ENCODE results near the gene LDB1.

Gene LDB1

DNA sequence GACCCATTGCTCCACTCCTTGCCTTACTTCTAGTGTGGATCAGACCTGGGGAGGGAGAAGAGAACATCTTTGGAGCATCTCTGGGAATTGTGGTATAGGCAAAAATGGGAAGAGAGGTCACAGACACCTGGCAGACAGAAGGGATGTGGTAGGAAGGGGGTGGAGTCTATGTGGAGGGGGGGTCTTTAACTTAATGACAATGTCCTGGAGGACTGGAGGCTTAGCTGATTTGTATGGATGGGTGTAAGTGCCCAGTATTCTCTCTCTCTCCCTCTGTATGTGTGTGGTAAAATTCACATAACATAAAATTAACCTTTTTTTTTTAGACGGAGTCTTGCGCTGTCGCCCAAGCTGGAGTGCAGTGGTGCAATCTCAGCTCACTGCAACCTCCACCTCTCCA, 3.1 kb upstream of the LDB1 start:
- H3K9me3 ChIP-seq, result no peaks in the 10 kb centered on the region
- no peaks in the 10 kb centered on the region for H3K36me3 ChIP-seq (replicated peaks)
- no peaks in the 10 kb centered on the region for H3K27me3 ChIP-seq (ENCODE audit: low read depth)
- no peak overlapping the region for H3K4me3 ChIP-seq
- H3K4me1 ChIP-seq, result peaks cover 15% of the 10 kb centered on the region
- DNase-seq (ENCODE audit: low spot score in 2 of 2), result no peak
- in situ Hi-C loops (cut with MboI; ENCODE audit: low sequenced_read_pairs), result no loop called here

DNA sequence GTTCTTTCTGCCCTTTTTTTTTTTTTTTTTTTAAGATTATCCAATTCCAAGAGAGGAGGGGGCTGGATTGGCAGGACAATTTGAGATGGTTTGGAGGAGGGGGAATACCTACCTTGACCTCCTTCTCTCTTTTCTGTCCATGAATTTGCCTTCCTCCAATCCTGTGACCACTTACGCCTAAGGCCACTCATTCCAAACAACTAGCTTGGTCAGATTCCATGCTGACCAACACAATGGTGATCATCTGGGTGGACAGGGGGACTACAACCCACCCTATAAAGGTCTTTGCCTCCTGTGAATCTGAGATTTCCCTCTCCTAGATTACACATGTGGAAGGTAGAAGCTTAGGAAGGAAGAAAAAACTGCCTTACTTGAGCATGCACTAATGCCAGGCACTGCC, 2.3 kb upstream of the LDB1 start:
- Histone ChIP-seq H3K36me3 (replicated peaks) (no peaks in the 10 kb centered on the region), H3K4me1 (peaks cover 23% of the 10 kb centered on the region), H3K4me3 (no peak overlapping the region), H3K27me3 (ENCODE audit: low read depth) (no peaks in the 10 kb centered on the region), H3K9me3 (no peaks in the 10 kb centered on the region)
- in situ Hi-C loops (cut with MboI; ENCODE audit: low sequenced_read_pairs), result no loop called here
- DNase-seq (ENCODE audit: low spot score in 2 of 2), result no peak

DNA sequence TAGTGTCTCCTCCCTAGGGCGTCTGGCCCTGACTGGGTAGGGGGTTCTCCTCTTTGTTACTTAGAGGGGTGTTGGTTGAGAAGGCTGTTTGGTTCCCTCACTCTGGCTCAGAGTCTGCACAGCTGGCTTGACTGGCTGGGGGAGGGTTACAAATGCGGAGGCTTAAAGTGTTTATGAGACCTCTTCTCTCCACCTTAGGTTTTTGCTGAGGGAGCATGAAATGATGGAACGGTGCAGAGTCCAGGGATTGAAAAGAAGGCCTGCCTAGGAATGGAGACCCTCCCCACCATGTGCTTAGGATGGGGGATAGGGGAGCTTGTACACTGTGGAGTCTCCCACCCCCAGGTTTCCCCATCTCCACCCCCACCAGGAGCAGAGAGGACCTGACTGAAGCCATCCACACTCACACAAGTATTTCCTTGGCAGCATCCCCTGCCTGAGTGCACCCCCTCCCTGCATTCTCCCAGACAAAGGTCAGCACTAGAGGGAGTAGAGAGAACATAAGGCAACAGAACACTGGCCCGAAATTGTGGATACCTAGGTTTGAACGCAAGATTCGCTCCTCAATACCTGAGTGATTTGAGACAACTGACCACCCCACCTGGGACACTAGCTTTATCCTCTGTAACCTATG, 1.7 kb upstream of the LDB1 start:
- in situ Hi-C loops (cut with MboI; ENCODE audit: low sequenced_read_pairs), result no loop called here
- Histone ChIP-seq H3K4me1 (peaks cover 28% of the 10 kb centered on the region), H3K27me3 (ENCODE audit: low read depth) (no peaks in the 10 kb centered on the region), H3K36me3 (replicated peaks) (no peaks in the 10 kb centered on the region), H3K9me3 (no peaks in the 10 kb centered on the region), H3K4me3 (no peak overlapping the region)
- no peak for DNase-seq (ENCODE audit: low spot score in 2 of 2)

DNA sequence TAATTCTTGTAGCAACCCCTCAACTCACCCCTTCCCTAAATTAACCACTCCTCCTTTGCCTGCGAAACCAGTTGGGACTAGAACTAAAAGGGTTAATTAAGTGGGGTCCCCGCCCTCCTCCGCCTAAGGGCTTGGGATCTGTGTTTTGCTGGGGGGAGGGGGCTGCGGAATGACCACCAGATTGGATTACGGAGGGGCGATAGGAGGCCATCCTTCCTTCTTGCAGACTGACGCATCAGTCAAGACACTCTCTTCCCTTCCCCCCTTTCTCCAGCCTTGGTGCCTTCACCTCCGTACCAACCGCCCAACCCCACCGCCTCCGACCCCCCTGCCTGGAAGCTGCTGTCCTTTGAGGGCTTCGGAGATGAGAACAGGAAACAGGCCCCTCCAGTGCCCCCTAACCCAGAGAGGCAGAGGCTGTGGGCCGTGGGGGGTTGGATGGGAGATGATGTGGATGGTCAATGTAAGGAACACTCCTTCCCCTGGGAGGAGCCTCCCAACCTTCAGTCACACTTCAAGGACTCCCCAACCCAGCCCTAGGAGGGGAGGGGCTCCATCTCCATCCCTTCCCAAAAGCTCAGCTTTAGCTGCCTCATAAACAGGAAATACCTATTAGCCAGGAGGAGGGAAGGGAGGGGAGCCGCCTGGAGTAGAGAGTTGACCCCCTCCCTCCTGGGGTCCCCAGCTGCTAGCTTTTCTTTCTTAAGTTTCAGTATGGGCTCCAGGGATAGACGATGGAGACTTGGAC, 997 bp upstream of the LDB1 start:
- no peaks in the 10 kb centered on the region for H3K9me3 ChIP-seq
- H3K4me1 ChIP-seq, result peaks cover 30% of the 10 kb centered on the region
- DNase-seq (ENCODE audit: low spot score in 2 of 2), result peak in 1 of 2 experiments; percentile 49
- H3K27me3 ChIP-seq (ENCODE audit: low read depth), result no peaks in the 10 kb centered on the region
- no peaks in the 10 kb centered on the region for H3K36me3 ChIP-seq (replicated peaks)
- in situ Hi-C loops (cut with MboI; ENCODE audit: low sequenced_read_pairs), result no loop called here
- peak overlapping the region; percentile 62 for H3K4me3 ChIP-seq

DNA sequence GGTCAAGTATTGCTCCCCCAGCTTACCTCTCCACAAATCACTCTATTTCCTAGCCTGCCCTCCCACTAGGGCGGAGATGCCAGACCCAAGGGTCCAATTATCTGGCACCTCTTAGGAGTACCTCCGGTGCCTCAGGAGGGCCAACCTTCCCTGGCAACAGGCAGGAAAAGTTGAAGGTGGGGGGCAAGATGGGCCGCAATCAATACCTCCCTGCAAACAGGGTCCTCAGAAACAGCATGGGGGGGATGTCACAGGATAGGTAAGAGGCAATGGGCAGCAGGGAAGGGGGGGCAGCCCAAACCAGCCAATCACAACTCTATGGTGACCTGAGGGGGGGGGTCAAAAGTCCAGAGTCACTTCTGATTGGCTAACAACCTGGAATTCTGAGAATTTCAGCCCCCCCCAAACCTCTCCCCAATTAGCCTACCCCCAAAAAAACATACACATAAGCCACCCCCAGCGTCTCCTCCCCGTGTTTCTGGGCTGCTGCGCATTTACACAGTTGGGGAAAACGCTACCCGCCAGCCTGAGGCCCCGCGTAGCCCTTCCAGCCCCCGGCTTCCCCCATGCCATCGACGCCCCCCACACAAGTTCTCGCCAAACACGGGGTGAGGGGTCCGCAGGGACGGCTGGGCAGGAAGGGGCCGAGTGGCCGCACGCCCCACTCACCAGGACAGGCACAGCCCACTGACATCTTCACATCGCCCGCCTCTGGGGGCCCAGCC, 589 bp downstream of the LDB1 start:
- H3K4me1 ChIP-seq, result peaks cover 41% of the 10 kb centered on the region
- peak; percentile 55 to 67 for DNase-seq (ENCODE audit: low spot score in 2 of 2)
- H3K36me3 ChIP-seq (replicated peaks), result no peaks in the 10 kb centered on the region
- no peaks in the 10 kb centered on the region for H3K27me3 ChIP-seq (ENCODE audit: low read depth)
- in situ Hi-C loops (cut with MboI; ENCODE audit: low sequenced_read_pairs), result no loop called here
- peak overlapping the region; percentile 62 for H3K4me3 ChIP-seq
- H3K9me3 ChIP-seq, result no peaks in the 10 kb centered on the region

DNA sequence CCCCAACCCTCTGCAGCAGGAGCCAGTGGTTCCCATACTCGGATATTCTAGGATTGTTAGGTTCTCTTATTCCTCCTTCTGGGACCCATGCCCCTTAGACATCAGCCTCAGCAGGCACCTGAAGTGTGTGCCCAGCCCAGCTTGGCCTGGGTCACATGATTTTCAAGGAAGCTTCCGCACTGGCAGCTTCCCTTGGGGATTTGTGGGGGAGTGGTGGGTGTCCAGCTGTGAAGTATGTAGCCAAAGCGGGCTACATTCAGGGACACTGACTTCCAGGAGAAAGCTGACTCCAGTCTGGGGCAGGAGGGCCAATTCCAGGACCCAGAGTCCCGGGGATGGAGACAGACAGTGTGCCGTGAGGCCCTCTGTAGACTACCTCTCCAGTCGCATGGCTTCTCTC, 1.3 kb downstream of the LDB1 start:
- peak overlapping the region; percentile 62 for H3K4me3 ChIP-seq
- peak in 1 of 2 experiments; percentile 71 for DNase-seq (ENCODE audit: low spot score in 2 of 2)
- in situ Hi-C loops (cut with MboI; ENCODE audit: low sequenced_read_pairs), result no loop called here
- H3K36me3 ChIP-seq (replicated peaks), result no peaks in the 10 kb centered on the region
- peaks cover 41% of the 10 kb centered on the region for H3K4me1 ChIP-seq
- H3K9me3 ChIP-seq, result no peaks in the 10 kb centered on the region
- H3K27me3 ChIP-seq (ENCODE audit: low read depth), result no peaks in the 10 kb centered on the region

DNA sequence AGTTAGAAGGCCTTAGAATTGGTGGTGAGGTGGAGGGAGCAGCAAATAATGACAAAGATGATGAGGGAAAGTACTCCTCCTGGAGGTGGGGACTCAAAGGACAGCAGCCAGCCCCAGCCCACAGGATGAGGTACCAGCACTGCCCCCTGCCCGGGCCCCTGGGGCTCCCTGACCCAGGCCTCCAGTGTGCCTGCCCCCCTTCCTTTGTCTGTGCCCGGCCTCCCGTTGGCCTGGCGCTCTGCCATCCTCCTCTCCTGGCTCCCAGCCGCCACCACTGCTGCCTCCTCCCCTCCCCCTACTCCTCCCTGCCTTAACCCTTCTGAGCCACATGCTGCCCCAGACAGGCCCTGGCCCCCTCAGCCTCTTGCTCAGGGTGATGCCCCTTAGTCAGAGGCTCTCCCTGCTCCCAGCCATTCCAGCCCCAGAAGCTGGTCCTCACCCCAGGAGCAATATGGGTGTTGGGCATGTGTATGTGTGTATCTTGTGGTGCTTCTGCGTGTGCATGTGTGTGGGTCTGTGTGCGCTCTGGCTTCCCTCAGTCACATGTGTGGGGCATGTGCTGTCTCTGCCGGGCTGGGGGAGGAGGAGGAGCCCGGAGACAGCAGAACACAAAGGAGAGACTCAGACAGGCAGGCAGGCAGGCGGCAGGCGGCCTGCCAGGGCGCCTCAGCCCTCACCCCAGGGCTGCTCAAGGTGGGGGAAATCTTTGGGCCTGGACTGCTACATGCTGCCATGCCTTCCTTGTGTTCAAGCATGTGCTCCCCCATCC, 2.6 kb downstream of the LDB1 start:
- no peaks in the 10 kb centered on the region for H3K27me3 ChIP-seq (ENCODE audit: low read depth)
- no peaks in the 10 kb centered on the region for H3K36me3 ChIP-seq (replicated peaks)
- no peaks in the 10 kb centered on the region for H3K9me3 ChIP-seq
- in situ Hi-C loops (cut with MboI; ENCODE audit: low sequenced_read_pairs), result no loop called here
- H3K4me1 ChIP-seq, result peaks cover 53% of the 10 kb centered on the region
- peak; percentile 51 to 84 for DNase-seq (ENCODE audit: low spot score in 2 of 2)
- H3K4me3 ChIP-seq, result peak overlapping the region; percentile 13; the same call in 1 of the 2 replicates

DNA sequence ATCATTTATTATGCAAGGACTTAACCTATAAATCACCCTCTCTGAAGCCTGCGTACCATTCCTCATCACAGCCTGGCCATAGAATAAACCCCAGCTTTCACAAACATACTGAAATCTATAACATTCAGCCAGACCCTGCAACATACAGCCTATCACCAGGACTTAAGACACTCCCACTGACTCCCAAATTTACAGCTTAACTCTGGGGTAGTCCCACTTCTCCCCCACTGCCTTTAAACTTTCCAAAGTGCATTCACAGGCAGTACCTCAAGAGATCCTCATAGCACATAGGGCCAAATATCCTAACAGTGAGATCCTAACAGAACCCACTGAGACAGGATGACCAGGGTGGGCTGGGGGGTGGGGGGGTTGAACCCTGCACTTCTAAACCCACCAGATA, 3.5 kb downstream of the LDB1 start:
- no peaks in the 10 kb centered on the region for H3K27me3 ChIP-seq (ENCODE audit: low read depth)
- in situ Hi-C loops (cut with MboI; ENCODE audit: low sequenced_read_pairs), result no loop called here
- no peak overlapping the region for H3K4me3 ChIP-seq
- H3K4me1 ChIP-seq, result peaks cover 53% of the 10 kb centered on the region
- peaks cover 1% of the 10 kb centered on the region for H3K36me3 ChIP-seq (replicated peaks)
- DNase-seq (ENCODE audit: low spot score in 2 of 2), result no peak
- H3K9me3 ChIP-seq, result no peaks in the 10 kb centered on the region

DNA sequence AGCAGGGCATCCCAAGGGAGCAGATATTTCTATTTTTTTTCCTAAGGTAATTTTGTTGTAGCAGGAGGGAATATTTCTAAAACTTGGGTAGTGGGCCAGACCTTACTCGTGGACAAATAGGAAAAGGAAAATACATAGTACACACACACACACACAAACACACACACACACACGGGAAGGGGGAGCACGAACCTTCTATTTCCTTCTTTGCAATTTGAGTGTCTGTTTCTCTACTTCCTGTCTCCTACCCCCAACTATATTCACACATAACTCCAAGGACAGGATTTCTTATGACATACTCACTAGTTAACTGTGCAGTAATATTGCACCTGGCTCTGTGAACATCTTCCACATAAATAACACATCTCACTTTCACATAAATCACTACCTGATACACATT, 4.4 kb downstream of the LDB1 start:
- Histone ChIP-seq H3K27me3 (ENCODE audit: low read depth) (no peaks in the 10 kb centered on the region), H3K9me3 (no peaks in the 10 kb centered on the region), H3K36me3 (replicated peaks) (peaks cover 10% of the 10 kb centered on the region), H3K4me3 (no peak overlapping the region), H3K4me1 (peaks cover 46% of the 10 kb centered on the region)
- no peak for DNase-seq (ENCODE audit: low spot score in 2 of 2)
- in situ Hi-C loops (cut with MboI; ENCODE audit: low sequenced_read_pairs), result no loop called here

DNA sequence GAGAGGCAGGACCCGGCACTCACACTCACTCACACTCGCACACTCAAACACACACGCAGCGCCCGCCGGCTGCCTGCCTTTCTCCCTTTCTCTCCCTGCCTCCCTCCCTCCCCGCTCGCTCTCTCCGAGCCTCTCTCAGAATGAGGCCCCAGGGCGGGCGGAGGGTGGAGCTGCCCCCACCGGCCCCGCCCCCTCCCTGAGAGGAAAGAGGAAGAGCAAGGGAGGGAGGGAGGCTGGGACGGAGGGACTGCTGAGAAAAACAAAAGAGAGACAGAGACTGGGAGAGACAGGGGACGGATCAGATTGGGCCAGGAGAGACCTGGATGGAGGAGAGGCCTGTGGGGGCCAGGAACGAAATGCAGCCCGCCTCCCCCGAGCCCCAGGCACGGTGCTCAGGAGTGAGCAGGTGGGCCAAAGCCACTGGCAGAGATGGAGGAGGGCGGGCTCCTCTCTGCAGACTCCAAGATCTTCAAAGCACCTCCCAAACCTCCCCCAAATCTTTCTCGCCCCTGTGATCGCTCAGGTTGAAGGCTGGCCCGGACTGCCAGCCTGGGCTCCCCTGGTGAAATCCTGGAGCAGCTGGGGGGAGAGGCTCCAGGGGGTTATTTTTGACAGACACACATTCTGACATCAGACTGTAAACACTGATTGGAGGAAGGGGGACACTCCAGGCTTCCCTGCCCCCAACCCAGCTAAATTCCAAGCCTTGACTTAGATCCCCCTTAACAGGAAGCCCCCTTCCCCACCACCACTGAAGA, 5.1 kb downstream of the LDB1 start:
- Histone ChIP-seq H3K36me3 (replicated peaks) (peaks cover 18% of the 10 kb centered on the region), H3K27me3 (ENCODE audit: low read depth) (no peaks in the 10 kb centered on the region), H3K4me1 (peaks cover 46% of the 10 kb centered on the region), H3K4me3 (peak overlapping the region; percentile 65), H3K9me3 (no peaks in the 10 kb centered on the region)
- in situ Hi-C loops (cut with MboI; ENCODE audit: low sequenced_read_pairs), result no loop called here
- peak; percentile 91 to 96 for DNase-seq (ENCODE audit: low spot score in 2 of 2)

DNA sequence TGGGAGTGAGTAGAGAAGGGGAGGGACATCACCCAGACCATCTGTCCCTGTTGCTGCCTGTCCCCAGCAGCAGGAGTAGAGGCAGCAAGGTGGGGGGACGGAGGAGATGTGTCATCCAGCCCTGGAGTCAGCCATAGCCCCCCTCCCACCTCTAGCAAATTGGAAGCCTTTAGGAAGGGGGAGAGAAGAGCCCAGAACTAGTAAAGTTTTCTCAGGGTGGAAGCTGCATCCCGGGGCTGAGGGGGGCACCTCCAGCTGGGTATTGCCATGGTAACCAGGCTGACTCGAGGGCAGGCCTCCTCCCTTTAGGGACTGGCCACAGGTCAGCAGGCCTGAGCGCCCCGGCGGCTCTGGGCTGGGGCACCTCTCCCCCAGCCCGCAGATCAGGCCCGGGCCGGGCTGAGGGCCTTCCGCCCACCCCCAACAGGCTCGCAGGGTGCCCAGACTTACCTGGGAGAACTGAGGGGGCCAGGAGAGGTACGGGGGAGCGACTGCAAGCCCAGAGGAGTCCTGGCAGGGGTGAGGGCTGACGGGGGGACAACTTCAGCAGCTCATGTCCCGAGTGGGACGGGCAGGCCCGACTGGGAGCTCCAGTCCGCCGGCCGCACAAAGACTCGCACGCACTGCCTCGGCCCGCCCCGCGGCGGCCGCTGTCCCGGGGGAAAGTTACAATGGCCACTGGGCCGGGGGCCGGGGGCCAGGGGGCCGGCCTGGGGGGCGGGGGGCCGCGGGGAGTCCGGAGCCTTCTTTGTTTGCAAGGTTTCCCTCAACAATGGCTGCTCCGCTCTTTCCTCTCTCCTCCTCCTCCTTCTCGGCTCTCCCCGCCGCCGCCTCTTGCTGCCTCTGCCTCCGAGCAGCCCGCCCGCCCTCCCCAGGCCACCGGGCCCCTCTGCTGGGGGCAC, 6.0 kb downstream of the LDB1 start:
- in situ Hi-C loops (cut with MboI; ENCODE audit: low sequenced_read_pairs), result no loop called here
- no peaks in the 10 kb centered on the region for H3K9me3 ChIP-seq
- peak overlapping the region; percentile 65 for H3K4me3 ChIP-seq
- peaks cover 46% of the 10 kb centered on the region for H3K4me1 ChIP-seq
- H3K36me3 ChIP-seq (replicated peaks), result peaks cover 26% of the 10 kb centered on the region
- DNase-seq (ENCODE audit: low spot score in 2 of 2), result peak in 1 of 2 experiments; percentile 27
- no peaks in the 10 kb centered on the region for H3K27me3 ChIP-seq (ENCODE audit: low read depth)

DNA sequence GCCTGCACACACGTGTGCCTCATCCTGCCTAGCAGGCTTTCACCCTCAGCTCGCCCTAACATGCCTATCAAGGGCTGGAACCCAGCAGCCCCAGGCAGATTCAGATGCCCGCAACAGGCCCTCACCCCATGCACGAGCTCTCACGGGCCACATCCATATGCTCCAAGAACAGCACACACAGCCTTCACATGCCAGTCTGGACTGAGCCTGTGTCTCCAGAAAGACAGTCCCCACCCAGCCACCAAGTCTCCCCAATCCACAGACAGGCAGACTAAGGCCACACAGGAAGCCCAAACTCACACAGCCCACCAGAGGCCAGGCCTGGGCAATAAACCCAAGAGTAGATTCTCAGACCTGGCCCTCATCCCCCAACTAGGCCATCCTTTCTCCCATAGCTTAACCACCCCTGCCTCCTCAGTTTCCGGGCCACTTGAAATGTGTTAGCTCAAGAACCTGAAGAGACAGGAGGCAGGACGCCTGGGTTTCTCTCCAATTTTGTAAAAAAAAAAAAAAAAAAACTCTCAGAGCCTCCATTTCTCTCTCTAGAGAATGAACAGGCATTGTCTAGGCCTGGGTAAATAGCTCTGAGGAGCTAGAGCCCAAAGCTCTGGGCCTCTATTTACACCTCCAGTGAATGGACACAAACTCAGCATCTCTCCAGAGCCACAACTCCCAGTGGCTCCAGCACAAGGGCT, 6.8 kb downstream of the LDB1 start:
- Histone ChIP-seq H3K36me3 (replicated peaks) (peaks cover 34% of the 10 kb centered on the region), H3K4me3 (peak overlapping the region; percentile 65), H3K27me3 (ENCODE audit: low read depth) (no peaks in the 10 kb centered on the region), H3K9me3 (no peaks in the 10 kb centered on the region), H3K4me1 (peaks cover 40% of the 10 kb centered on the region)
- in situ Hi-C loops (cut with MboI; ENCODE audit: low sequenced_read_pairs), result no loop called here
- no peak for DNase-seq (ENCODE audit: low spot score in 2 of 2)

Data from HAP-1 (cell line).